Activated CD8-positive, alpha-beta T cell treated with anti-CD3 and anti-CD28 coated beads for 36 hours (primary cell): Measurements from ENCODE around the gene ITGA3. TPM values are rescaled to one million over a fixed set of nuclear protein-coding genes. Genes with fewer than 3 reads are reported as not detected.

Source experiments
- ATAC-seq: fragments of 200-7000 bp; cut with Tn5 transposase; one replicate; pipeline ENCODE4 v1.10.0; 2021; ENCODE audit warnings: mild to moderate bottlenecking, moderate library complexity
- CTCF ChIA-PET: fragments of 350-600 bp; sonication (Branson Sonifier 250); formaldehyde crosslinking; loops from one replicate; lab custom pipeline; 2021; ENCODE audit warnings: antibody characterized with exemption; lab: Charles Lee
- POLR2A ChIA-PET: fragments of 350-600 bp; sonication (Branson Sonifier 250); formaldehyde crosslinking; loops from one replicate; lab custom pipeline; 2021; ENCODE audit warnings: antibody characterized with exemption; lab: Charles Lee
- DNase-seq: peaks from one replicate; pipeline ENCODE4 v3.0.0-alpha.2; 2020
- H3K27ac Mint-ChIP-seq: one replicate; pipeline ENCODE4 v1.8.0; 2021; ENCODE audit warnings: mild to moderate bottlenecking, mixed read lengths
- H3K27me3 Mint-ChIP-seq: one replicate; pipeline ENCODE4 v1.8.0; 2021; ENCODE audit warnings: mixed read lengths
- H3K36me3 Mint-ChIP-seq: one replicate; pipeline ENCODE4 v1.8.0; 2021; ENCODE audit warnings: low read depth, mixed read lengths
- H3K4me1 Mint-ChIP-seq: one replicate; pipeline ENCODE4 v1.8.0; 2021; ENCODE audit warnings: low read depth, mixed read lengths
- H3K4me3 Mint-ChIP-seq: one replicate; pipeline ENCODE4 v1.8.0; 2021; ENCODE audit warnings: mild to moderate bottlenecking, moderate library complexity, mixed read lengths
- H3K9me3 Mint-ChIP-seq: one replicate; pipeline ENCODE4 v1.8.0; 2021; ENCODE audit warnings: mixed read lengths
- CTCF ChIP-seq: fragments of 200-600 bp; IDR thresholded peaks from one replicate; pipeline ENCODE4 v1.8.0; 2022; ENCODE audit warnings: antibody characterized with exemption, mild to moderate bottlenecking
- intact Hi-C: fragments of 100-400 bp; cut with micrococcal nuclease; formaldehyde crosslinking; loops from one replicate; pipeline ENCODE4 v1.10.0; 2022
- total RNA-seq, 2 experiments: library from RNA; stranded (reverse); gene quantifications; one replicate each; pipeline ENCODE4 v1.2.3, GENCODE V29; 2021

Gene ITGA3
- total RNA-seq, 2 experiments from 2014 or later, result 4.2 to 7.2 TPM

- DNase-seq (no peak), ATAC-seq (no peak)
- no peak overlapping the region for H3K4me3 Mint-ChIP-seq
- TF ChIP-seq CTCF, result no peak
- no peaks in the 10 kb centered on the region for H3K36me3 Mint-ChIP-seq
- peaks cover 2% of the 10 kb centered on the region for H3K4me1 Mint-ChIP-seq
- no peaks in the 10 kb centered on the region for H3K27me3 Mint-ChIP-seq
- CTCF ChIA-PET, result interaction anchor here (1.7 to 2.9 kb wide), 2 partner anchors 21 to 60 kb away, joined by 4 to 140 read pairs; no protein-coding TSS in a partner anchor
- no peak overlapping the region for H3K27ac Mint-ChIP-seq
- no peaks in the 10 kb centered on the region for H3K9me3 Mint-ChIP-seq
- POLR2A ChIA-PET, result no interaction called here
- intact Hi-C loops, result no loop called here
These were observed 33.3 kb downstream of the ITGA3 start for GRCh38 chr17:50088952-50089825.

- H3K27ac Mint-ChIP-seq, result no peak overlapping the region
- ATAC-seq, result no peak
- no peak for TF ChIP-seq CTCF
- CTCF ChIA-PET, result interaction anchor here (5.1 to 5.2 kb wide), 2 partner anchors 36 to 111 kb away, joined by 30 to 60 read pairs; partner anchors contain the start of genes COL1A1 and ITGA3
- H3K27me3 Mint-ChIP-seq, result no peaks in the 10 kb centered on the region
- H3K4me3 Mint-ChIP-seq, result no peak overlapping the region
- no peaks in the 10 kb centered on the region for H3K36me3 Mint-ChIP-seq
- no peaks in the 10 kb centered on the region for H3K9me3 Mint-ChIP-seq
- DNase-seq, result no peak
- POLR2A ChIA-PET, result no interaction called here
- H3K4me1 Mint-ChIP-seq, result peaks cover 8% of the 10 kb centered on the region
- intact Hi-C loops, result no loop called here
These were observed 34.2 kb downstream of the ITGA3 start for GRCh38 chr17:50090071-50090470.

GRCh38 chr17:50090971-50091917 is 35.3 kb downstream of the ITGA3 start:
- no peak for TF ChIP-seq CTCF
- ATAC-seq (no peak), DNase-seq (no peak)
- Mint-ChIP-seq H3K4me1 (peaks cover 18% of the 10 kb centered on the region), H3K27ac (no peak overlapping the region), H3K36me3 (no peaks in the 10 kb centered on the region), H3K9me3 (no peaks in the 10 kb centered on the region), H3K4me3 (no peak overlapping the region), H3K27me3 (no peaks in the 10 kb centered on the region)
- intact Hi-C loops, result no loop called here
- ChIA-PET POLR2A (interaction anchor here (1.0 to 1.5 kb wide), 2 partner anchors 37 to 69 kb away, joined by 3 to 4 read pairs; no protein-coding TSS in a partner anchor), CTCF (interaction anchor here (0.6 to 5.2 kb wide), 9 partner anchors 26 to 110 kb away, joined by 3 to 69 read pairs (median 37); partner anchors contain the start of genes COL1A1, ITGA3 and PPP1R9B)

GRCh38 chr17:50091918-50092285 is 36.0 kb downstream of the ITGA3 start:
- ATAC-seq (no peak), DNase-seq (no peak)
- ChIA-PET POLR2A (interaction anchor here (1.0 to 1.5 kb wide), 2 partner anchors 38 to 69 kb away, joined by 3 to 4 read pairs; no protein-coding TSS in a partner anchor), CTCF (interaction anchor here (1.0 to 5.2 kb wide), 9 partner anchors 34 to 205 kb away, joined by 4 to 69 read pairs (median 37); partner anchors contain the start of genes COL1A1, ITGA3 and PPP1R9B)
- H3K36me3 Mint-ChIP-seq, result no peaks in the 10 kb centered on the region
- no peak for TF ChIP-seq CTCF
- no peak overlapping the region for H3K4me3 Mint-ChIP-seq
- no peaks in the 10 kb centered on the region for H3K27me3 Mint-ChIP-seq
- peaks cover 22% of the 10 kb centered on the region for H3K4me1 Mint-ChIP-seq
- intact Hi-C loops, result no loop called here
- no peak overlapping the region for H3K27ac Mint-ChIP-seq
- no peaks in the 10 kb centered on the region for H3K9me3 Mint-ChIP-seq
